IPS DF 6.9 (cell line): ENCODE results near the gene DOCK2.

Source experiments
- DNase-seq: peaks from one replicate; pipeline ENCODE4 v3.0.0-alpha.2; 2013; ENCODE audit warnings: low read depth, low spot score
- H3K27ac ChIP-seq: one replicate; pipeline ENCODE4 v1.5.1; 2013; ENCODE audit warnings: low read length, control low read depth
- H3K27me3 ChIP-seq: 2 replicates; pipeline ENCODE4 v1.6.1; 2013; ENCODE audit warnings: mild to moderate bottlenecking, low read length; ENCODE audit not compliant: control insufficient read depth, insufficient read depth
- H3K36me3 ChIP-seq: 2 replicates; pipeline ENCODE4 v1.6.1; 2013; ENCODE audit warnings: low read length; ENCODE audit not compliant: control insufficient read depth, insufficient read depth
- H3K4me1 ChIP-seq: 2 replicates; pipeline ENCODE4 v1.6.1; 2013; ENCODE audit warnings: low read length; ENCODE audit not compliant: control insufficient read depth, insufficient read depth
- H3K4me3 ChIP-seq: 2 replicates; pipeline ENCODE4 v1.5.1; 2013; ENCODE audit warnings: mild to moderate bottlenecking, low read length
- H3K9me3 ChIP-seq: 2 replicates; pipeline ENCODE4 v1.6.1; 2013; ENCODE audit warnings: low read length, inconsistent platforms; ENCODE audit not compliant: control insufficient read depth, insufficient read depth
- WGBS: extraction: QIAGEN DNeasy Blood & Tissue Kit; methylation state at CpG from one replicate; pipeline ENCODE4 v1.1.7; 2013; ENCODE audit warnings: mixed read lengths, missing lambda C conversion rate; ENCODE audit not compliant: insufficient read length, insufficient coverage; 5-methylcytosine and 5-hydroxymethylcytosine counted together

The DOCK2 gene

DNA sequence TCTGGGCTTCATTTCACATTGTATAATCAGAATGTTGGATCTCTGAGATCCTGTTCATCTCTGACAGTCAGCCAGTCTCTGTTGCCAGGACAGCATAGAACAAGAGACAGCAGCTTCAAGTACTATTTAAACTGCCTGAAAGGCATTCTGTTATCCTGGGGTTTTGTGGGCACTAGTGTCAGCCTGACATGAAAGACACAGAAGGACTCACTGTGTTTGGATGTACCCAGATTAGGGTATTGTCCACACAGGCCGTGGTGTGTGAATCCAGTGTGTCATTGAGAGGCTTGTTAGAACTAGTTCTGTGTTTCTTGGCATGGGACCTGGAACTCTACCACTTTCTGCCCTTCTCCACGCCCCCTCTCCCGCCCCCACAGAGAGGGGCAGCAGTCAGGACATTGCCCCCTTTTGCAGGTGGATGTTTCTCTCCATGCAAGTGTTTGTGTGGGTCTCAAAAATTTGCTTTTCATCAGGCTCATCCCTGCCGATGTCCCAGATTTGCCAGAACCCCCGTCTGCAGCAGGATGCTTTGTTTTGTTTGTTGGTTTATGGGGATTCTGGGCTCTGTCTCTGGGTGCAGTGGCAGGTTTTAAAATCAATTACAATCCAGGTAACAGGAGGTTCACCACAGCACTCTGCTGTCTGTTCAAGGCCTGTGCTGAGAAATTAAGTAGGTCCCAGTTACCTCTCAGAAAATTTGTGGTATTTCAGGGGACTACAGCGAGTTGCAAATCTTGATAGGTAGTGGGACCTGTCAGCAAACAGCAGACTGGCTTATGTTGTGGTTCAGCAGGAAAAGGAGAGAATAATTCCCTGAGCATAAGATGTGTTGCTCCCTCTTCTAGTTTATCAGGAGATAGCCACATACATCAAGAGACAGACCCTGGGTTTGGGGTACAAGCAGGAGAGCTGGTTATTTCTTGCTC, 144.6 kb downstream of the DOCK2 start:
- DNase-seq, result no peak
- WGBS, result no CpG with 5 or more reads among the region's 6 CpGs

GRCh38 chr5:169785771-169786618, 148.9 kb downstream of the DOCK2 start:
- DNase-seq, result no peak
- H3K4me3 ChIP-seq, result no peak overlapping the region
- H3K27me3 ChIP-seq, result no peaks in the 10 kb centered on the region
- no peaks in the 10 kb centered on the region for H3K4me1 ChIP-seq
- no peak overlapping the region for H3K27ac ChIP-seq
- H3K36me3 ChIP-seq, result no peaks in the 10 kb centered on the region
- 100% methylated on average over 1 of the region's 5 CpGs for whole genome bisulfite sequencing
- no peaks in the 10 kb centered on the region for H3K9me3 ChIP-seq

More for the DNA sequence above, 144.6 kb downstream of the DOCK2 start:
- Histone ChIP-seq H3K27ac (no peak overlapping the region), H3K4me3 (no peak overlapping the region), H3K27me3 (no peaks in the 10 kb centered on the region), H3K36me3 (no peaks in the 10 kb centered on the region), H3K4me1 (no peaks in the 10 kb centered on the region), H3K9me3 (no peaks in the 10 kb centered on the region)

GRCh38 chr5:169788168-169788567, 151.1 kb downstream of the DOCK2 start:
- Histone ChIP-seq H3K9me3 (no peaks in the 10 kb centered on the region), H3K4me3 (no peak overlapping the region), H3K36me3 (no peaks in the 10 kb centered on the region), H3K27ac (no peak overlapping the region), H3K4me1 (no peaks in the 10 kb centered on the region), H3K27me3 (no peaks in the 10 kb centered on the region)
- WGBS, result no CpG with 5 or more reads among the region's 5 CpGs
- DNase-seq, result no peak

DNA sequence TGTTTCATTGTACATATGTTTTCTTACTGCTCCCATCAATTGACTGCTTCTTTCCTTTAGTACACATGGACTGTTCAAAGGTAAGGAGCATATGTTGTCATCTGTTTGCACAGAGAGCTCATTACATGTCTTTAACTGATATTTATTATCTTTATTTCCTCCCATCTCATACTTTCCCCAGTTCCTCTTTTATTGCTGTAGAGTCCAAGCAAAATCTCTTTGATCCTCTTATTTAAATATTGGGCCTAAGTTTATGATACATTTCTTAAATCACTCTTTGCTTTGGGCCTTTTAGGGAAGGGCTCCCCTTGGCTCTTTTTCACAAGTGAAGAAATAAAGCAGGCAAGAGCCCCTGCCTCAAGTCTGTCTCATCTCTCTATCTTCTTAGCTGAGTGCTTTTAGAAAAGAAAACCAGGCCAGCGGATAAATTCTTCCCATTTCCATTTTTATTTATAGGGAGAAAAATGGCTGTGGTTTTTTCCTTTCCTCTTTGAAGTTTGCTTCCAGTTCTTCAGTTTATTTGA, 152.4 kb downstream of the DOCK2 start:
- no peaks in the 10 kb centered on the region for H3K9me3 ChIP-seq
- DNase-seq, result no peak
- no CpG with 5 or more reads among the region's 1 CpG for WGBS
- H3K27ac ChIP-seq, result no peak overlapping the region
- no peaks in the 10 kb centered on the region for H3K27me3 ChIP-seq
- no peaks in the 10 kb centered on the region for H3K36me3 ChIP-seq
- H3K4me1 ChIP-seq, result no peaks in the 10 kb centered on the region
- no peak overlapping the region for H3K4me3 ChIP-seq

DNA sequence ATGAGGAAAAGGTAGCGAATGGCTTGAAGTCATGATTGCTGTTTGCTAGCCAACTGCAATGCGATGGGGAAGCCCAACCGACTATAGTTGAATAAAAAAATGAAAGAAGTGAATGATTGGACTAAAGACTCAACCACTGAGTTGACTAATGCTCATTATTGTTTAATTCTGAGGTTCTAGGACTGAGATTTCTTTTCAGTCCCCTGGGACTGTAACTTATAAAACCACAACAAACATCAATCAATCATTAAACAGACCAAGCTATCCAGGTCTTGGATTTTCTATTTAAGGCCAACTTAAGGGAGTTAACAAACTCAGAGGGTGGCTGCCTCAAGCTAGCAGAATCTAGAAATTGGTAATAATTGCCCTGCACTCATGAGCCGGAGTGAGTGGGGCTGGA, 154.2 kb downstream of the DOCK2 start:
- no peak overlapping the region for H3K27ac ChIP-seq
- no peaks in the 10 kb centered on the region for H3K9me3 ChIP-seq
- H3K36me3 ChIP-seq, result no peaks in the 10 kb centered on the region
- WGBS, result no CpG with 5 or more reads among the region's 4 CpGs
- no peaks in the 10 kb centered on the region for H3K27me3 ChIP-seq
- no peak for DNase-seq
- peaks cover 1% of the 10 kb centered on the region; the same call in 1 of the 2 replicates for H3K4me1 ChIP-seq
- H3K4me3 ChIP-seq, result no peak overlapping the region

DNA sequence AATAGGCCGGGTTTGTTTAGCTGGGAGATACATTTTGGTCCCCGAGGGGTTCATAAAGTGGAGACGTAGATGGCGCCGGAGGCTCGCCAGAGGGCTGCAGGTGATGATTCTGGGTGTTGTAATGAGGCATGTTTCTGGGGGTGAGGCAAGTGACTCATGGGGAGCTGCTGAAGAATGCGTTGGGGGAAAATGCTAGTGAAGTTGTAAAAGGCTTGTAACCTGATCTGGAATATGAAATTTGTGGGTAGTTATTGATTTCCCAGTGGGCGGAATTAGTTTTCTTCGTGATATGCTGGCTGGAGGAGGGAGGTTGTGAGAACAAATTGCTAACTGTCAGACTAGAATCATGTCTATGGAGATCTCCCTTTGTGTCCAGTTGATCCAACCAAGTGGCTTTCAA, 158.3 kb downstream of the DOCK2 start:
- DNase-seq, result no peak
- H3K4me3 ChIP-seq, result no peak overlapping the region

GRCh38 chr5:169796731-169797130, 159.7 kb downstream of the DOCK2 start:
- Histone ChIP-seq H3K4me3 (no peak overlapping the region), H3K36me3 (no peaks in the 10 kb centered on the region), H3K4me1 (peaks cover 1% of the 10 kb centered on the region; the same call in 1 of the 2 replicates), H3K27me3 (no peaks in the 10 kb centered on the region), H3K27ac (no peak overlapping the region), H3K9me3 (no peaks in the 10 kb centered on the region)
- no CpG with 5 or more reads among the region's 2 CpGs for WGBS
- DNase-seq, result no peak

More for the DNA sequence above, 158.3 kb downstream of the DOCK2 start:
- Histone ChIP-seq H3K27me3 (no peaks in the 10 kb centered on the region), H3K36me3 (no peaks in the 10 kb centered on the region), H3K27ac (no peak overlapping the region), H3K9me3 (no peaks in the 10 kb centered on the region), H3K4me1 (peaks cover 1% of the 10 kb centered on the region; the same call in 1 of the 2 replicates)
- no CpG with 5 or more reads among the region's 9 CpGs for WGBS

- H3K9me3 ChIP-seq, result no peaks in the 10 kb centered on the region
- no peak for DNase-seq
- peaks cover 1% of the 10 kb centered on the region; the same call in 1 of the 2 replicates for H3K4me1 ChIP-seq
- H3K27me3 ChIP-seq, result no peaks in the 10 kb centered on the region
- H3K4me3 ChIP-seq, result no peak overlapping the region
- WGBS, result no CpG with 5 or more reads among the region's 2 CpGs
- no peak overlapping the region for H3K27ac ChIP-seq
- no peaks in the 10 kb centered on the region for H3K36me3 ChIP-seq
These were observed 160.5 kb downstream of the DOCK2 start for GRCh38 chr5:169797577-169797976.

DNA sequence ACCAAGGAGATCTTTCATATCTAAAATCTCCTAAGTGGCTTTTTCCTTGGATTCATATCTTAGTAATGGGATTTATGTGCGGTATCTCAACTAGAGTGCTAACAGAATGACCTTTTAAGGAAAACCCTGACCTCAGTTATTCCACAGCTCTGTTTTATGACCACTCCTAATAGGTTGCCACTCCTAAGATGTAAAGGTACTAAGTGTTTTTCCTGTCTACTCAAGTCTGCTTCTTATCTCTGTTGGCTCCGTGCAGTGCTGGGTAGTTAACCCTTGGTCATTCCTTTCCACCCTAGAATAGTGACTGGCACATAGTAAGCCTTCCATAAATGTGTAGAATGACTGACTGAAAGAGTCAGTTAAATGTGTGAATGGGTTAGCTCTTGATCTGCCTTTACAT, 161.4 kb downstream of the DOCK2 start:
- Histone ChIP-seq H3K27me3 (no peaks in the 10 kb centered on the region), H3K36me3 (no peaks in the 10 kb centered on the region), H3K4me3 (no peak overlapping the region), H3K9me3 (no peaks in the 10 kb centered on the region), H3K4me1 (peaks cover 1% of the 10 kb centered on the region; the same call in 1 of the 2 replicates), H3K27ac (no peak overlapping the region)
- no peak for DNase-seq
- no CpG with 5 or more reads among the region's 2 CpGs for WGBS
